ENCODE results near the gene NME5.
"Not testable (repeated sequence)": the region's sequence is repeated elsewhere in the genome, so short reads cannot be mapped to it uniquely, and the experiment has no call there.

NME5 gene

GRCh38 chr5:138138949-138139780 lies at the start of gene NME5:
NME5 (minus strand) TSS chr5:138139428; CDS start chr5:138138780, 648 bp downstream.
- DNase-seq = peak; percentile 66 to 93 (median 81)
- intact Hi-C loops (cut with DNase I) = loop anchor here (10.0 kb wide), 1 partner anchor 384 kb away; the partner anchor contains the start of gene HNRNPA0

GRCh38 chr5:138188626-138189025 lies 49.4 kb upstream of the NME5 start:
- DNase-seq = no peak
- intact Hi-C loops (cut with DNase I) = no loop called here

GRCh38 chr5:138186002-138186447 lies 46.8 kb upstream of the NME5 start:
- no peak for DNase-seq
- intact Hi-C loops (cut with DNase I) = no loop called here

GRCh38 chr5:138182808-138183207 lies 43.6 kb upstream of the NME5 start:
- intact Hi-C loops (cut with DNase I) = no loop called here
- DNase-seq = no peak

GRCh38 chr5:138180841-138181240 lies 41.6 kb upstream of the NME5 start:
- intact Hi-C loops (cut with DNase I) = no loop called here
- DNase-seq = no peak

GRCh38 chr5:138180183-138180782 lies 41.1 kb upstream of the NME5 start:
- intact Hi-C loops (cut with DNase I) = no loop called here
- DNase-seq = no peak

GRCh38 chr5:138179277-138179857 lies 40.1 kb upstream of the NME5 start:
- no peak for DNase-seq
- intact Hi-C loops (cut with DNase I) = loop anchor here (5.0 kb wide), 1 partner anchor 33 kb away; the partner anchor contains the start of gene CDC23

GRCh38 chr5:138178516-138179276 lies 39.5 kb upstream of the NME5 start, which contains the start of the genes BRD8 and KIF20A:
BRD8 (minus strand) TSS chr5:138178630; CDS start chr5:138178614, 16 bp downstream.
KIF20A (plus strand) TSS chr5:138179112; CDS start chr5:138179681, 569 bp downstream.
- intact Hi-C loops (cut with DNase I) = loop anchor here (5.0 kb wide), 1 partner anchor 34 kb away; the partner anchor contains the start of gene CDC23
- DNase-seq = peak; percentile 88 to 99 (median 97)

GRCh38 chr5:138177941-138178515 lies 38.8 kb upstream of the NME5 start:
- DNase-seq = peak in 40 of 42 donors; percentile 11 to 74 (median 46)
- intact Hi-C loops (cut with DNase I) = loop anchor here (5.0 kb wide), 1 partner anchor 34 kb away; the partner anchor contains the start of gene CDC23

- intact Hi-C loops (cut with DNase I) = no loop called here
- DNase-seq = no peak
Observed at GRCh38 chr5:138170299-138170698, 31.1 kb upstream of the NME5 start.

- intact Hi-C loops (cut with DNase I) = no loop called here
Observed at GRCh38 chr5:138169124-138169523, 29.9 kb upstream of the NME5 start.

GRCh38 chr5:138163721-138164120 lies 24.5 kb upstream of the NME5 start:
- no peak for DNase-seq
- intact Hi-C loops (cut with DNase I) = no loop called here

More at GRCh38 chr5:138169124-138169523, 29.9 kb upstream of the NME5 start:
- DNase-seq = no peak

GRCh38 chr5:138160706-138161105 lies 21.5 kb upstream of the NME5 start:
- intact Hi-C loops (cut with DNase I) = no loop called here
- DNase-seq = no peak

GRCh38 chr5:138159666-138160065 lies 20.4 kb upstream of the NME5 start:
- DNase-seq = peak in 5 of 42 donors; percentile 8 to 49 (median 20)
- intact Hi-C loops (cut with DNase I) = no loop called here

- DNase-seq = no peak
- intact Hi-C loops (cut with DNase I) = no loop called here
Observed at GRCh38 chr5:138157626-138158025, 18.4 kb upstream of the NME5 start.

- intact Hi-C loops (cut with DNase I); DNase-seq: not testable (repeated sequence)
Observed at GRCh38 chr5:138155977-138156376, 16.7 kb upstream of the NME5 start.

- intact Hi-C loops (cut with DNase I) = no loop called here
- no peak for DNase-seq
Observed at GRCh38 chr5:138149530-138149929, 10.3 kb upstream of the NME5 start.

GRCh38 chr5:138148811-138149210 lies 9.6 kb upstream of the NME5 start:
- DNase-seq = no peak
- intact Hi-C loops (cut with DNase I) = no loop called here

Measured in head of caudate nucleus (tissue), 42 donors.